IPS-NIHi11 (cell line): ENCODE results near the gene IGIP.

Source experiments
- DNase-seq: peaks from one replicate; pipeline ENCODE4 v3.0.0; 2012; ENCODE audit warnings: mixed read lengths, low spot score

Gene IGIP

DNA sequence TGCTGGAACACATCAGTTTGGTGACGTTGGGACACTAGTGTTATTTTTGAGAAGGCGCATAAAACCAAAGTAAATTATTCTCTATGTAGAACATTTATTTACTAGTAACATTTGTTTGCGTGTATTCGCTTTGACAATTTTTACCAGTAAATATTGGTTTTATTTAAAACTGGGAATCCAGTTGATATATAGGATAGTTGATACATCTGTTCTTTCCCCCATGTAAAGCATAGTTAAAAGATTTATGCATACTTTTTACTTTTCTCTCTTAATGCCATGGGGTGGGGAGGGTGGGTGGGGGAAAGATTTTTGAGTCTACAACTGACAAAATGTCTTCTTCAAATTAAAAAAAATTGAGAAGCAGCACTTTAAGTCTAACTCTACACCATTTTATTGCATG is at the start of gene IGIP:
IGIP (plus strand) TSS at position 301 of the 400 bp plus-strand sequence. CDS start 2,540 bp downstream, outside the sequence.
- no peak for DNase-seq

DNA sequence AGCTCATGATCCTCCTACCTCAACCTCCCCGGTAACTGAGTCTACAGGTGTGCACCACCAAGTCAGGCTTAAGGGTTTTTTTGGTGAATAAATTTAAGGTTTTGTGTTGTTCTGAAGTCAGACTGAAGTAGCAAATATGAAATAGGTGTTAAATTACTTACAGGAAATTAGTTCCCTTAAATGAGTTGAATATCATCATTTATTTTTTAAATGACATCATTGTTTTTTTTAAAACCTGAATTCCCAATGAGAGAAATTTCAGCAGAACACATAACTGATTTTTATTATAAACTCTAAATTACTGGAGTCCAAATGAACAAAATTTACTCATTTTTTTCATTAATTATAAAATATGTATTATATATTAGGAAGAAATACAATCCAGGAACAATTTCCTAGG is 49.6 kb upstream of the IGIP start:
- no peak for DNase-seq

DNA sequence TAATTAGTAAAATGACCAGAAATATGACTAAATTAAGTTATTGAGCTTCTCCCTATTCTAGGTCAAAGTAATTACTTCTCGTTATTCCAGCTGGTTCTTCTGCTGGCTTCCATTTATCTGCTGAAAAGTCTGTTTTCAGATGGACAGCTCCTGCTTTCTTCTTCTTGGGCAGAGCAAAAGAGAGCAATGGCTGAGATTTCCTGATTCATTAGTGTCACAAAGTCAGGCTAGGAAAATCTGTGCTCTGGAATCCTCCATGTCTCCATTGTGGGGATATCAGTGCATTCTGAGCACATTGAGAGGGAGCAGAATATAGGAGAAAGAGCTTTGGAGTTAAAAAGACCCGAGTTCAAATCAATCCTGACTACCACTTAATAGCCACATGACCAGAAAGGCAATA is 48.9 kb upstream of the IGIP start:
- DNase-seq: no peak

DNA sequence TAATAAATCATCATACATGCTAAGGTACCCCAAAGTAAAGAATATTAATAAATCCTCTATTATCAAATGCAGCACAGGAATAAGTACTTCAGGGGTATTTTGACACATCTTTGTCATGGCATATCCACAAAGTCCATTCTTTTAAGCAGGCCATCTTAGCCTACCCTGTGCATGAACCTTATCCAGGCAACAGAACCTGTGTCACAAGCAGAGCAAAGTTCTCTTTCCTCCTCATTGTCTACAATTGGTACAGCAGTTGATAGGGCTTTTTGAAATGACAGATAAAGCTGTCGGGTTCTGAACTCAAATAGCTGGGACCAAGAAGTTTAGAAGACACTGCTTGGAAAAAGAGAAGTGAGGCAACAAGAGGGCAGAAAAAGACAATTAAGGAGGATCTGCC is 42.6 kb upstream of the IGIP start:
- no peak for DNase-seq

DNA sequence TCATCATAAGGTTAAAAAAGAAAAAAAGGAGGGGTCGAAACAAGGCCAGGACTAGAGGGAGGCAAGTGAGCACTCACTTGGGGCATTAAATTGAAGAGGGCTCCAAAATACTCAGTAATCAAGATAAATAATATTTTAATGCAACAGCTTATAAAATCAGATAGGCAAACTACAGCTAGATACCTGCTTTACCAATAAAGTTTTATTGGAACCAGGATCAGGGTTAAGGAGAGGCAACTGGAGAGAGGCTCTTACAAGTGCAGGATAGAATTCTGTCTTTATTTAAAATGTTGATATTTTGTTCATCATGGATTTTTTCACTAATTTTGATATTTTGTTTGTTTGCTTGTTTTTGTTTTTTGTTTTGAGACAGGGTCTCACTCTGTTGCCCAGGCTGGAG is 42.1 kb upstream of the IGIP start:
- DNase-seq: no peak

DNA sequence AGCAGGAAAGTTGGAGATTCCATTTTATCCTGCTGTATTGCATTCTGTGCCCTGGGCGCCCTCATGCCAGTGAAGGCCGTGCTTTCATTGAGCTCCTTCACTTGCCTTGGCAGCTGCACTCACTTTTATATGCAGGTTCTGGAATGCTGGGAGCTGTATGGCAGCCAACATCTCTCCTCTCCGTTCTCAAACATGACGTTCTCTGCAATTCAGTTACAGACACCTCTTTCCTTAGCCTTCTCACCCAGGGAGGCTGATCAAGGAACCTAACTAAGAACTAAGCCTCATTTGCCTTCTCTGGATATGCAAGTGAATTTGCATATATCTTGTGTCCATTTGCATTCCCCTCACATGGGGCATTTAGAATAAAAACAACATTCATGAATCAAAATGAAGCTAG is 41.2 kb upstream of the IGIP start:
- DNase-seq: no peak

DNA sequence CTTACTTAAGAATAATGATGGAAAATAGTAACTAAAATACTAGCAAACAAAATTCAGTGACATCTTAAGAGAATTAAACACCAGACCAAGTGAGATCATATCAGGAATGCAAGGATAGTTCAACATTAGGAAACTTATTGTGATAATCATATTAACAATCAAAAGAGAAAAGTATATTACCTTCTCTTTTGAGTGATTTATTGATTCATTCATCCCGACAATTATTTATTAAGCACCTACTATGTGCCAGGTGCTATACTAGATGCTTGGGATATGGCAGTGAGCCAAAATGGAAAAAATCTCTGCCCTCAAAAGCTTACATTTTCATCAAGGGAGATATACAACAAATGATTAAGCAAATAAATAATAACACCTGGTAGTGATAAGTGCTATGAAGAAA is 35.5 kb upstream of the IGIP start:
- DNase-seq: no peak

DNA sequence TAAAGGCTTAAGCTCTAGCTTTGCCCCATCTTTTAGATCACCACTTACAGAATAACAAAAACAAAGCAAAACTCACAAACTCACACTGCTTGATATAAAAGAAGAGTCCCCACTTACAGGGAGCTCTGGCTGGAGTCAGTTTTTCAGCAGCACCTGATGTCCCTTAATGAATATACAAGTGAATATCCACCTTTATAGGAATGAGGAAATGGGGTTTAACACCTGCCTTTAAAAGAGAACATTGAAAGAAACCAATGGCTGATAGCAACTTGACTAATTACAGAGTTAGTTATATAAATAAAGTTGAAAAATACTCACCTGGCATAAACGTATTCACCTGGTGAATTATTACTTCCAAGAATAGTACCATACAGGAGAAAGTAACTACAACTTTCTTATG is 32.6 kb upstream of the IGIP start:
- no peak for DNase-seq

DNA sequence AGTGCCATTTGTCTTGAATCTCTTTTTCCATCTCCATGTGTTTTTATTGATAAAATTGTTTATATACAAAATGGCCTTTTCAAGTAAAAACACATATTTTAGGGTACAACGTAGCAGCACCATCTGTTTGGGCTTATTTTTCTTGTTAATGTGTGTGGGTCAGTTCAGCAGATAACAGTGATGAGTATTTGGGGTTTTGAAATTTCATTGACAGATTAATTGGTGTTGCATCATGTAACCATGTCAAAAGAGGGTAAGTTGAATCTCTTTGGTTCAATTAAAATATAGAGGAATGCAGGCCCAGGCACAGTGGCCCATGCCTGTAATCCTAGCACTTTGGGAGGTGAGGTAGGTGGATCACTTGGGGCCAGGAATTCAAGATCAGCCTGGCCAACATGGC is 31.9 kb upstream of the IGIP start:
- DNase-seq: no peak

DNA sequence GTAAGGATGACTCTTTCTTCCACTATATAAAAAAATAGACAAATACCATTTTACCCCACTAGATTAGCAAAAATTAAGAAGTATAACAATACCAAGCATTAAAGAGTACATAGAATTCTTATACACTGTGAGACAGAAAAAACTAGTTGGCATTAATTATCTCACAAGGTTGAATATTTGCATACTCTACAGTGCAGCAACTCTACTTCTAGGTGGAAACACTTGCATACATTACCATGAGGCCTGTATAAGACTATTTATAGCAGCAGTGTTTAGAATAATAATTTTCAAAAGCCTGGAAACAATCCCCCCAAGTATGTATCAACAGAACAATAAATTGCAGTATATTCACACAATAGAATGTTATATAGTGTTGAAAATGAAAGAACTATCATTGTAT is 30.8 kb upstream of the IGIP start:
- no peak for DNase-seq

DNA sequence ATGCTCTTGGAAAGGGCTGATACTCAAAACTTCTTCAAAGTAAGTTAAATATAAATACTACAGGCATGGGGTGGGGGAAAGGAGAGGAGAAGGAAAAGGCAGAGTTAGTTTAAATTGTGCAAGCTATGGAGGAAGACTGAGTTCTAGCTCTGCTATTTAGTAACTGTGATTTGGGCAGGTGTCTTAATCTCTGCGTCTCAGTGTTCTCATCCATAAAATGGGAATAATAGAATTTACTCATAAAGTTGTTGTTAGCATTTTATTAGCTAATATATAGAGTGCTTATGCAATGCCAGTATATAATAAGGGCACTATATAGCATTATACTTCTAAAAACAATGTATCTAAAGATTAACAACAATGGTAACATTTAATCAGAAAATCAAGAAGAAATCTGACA is 24.6 kb upstream of the IGIP start:
- DNase-seq: no peak

DNA sequence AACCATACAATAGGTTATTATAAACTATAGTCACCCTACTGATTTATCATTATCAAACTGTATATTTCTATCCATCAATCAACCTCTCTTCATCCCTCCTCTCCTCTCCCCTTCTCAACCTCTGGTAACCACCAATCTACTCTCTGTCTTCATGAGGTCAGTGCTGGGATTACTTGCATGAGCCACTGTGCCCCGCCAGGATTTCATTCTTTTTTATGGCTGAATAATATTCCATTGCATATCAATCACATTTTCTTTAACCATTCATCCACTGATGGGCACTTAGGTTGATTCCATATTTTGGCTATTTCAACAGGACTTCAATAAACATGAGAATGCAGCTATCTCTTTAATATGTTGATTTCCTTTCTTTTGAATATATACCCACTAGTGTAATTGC is 22.6 kb upstream of the IGIP start:
- DNase-seq: no peak

DNA sequence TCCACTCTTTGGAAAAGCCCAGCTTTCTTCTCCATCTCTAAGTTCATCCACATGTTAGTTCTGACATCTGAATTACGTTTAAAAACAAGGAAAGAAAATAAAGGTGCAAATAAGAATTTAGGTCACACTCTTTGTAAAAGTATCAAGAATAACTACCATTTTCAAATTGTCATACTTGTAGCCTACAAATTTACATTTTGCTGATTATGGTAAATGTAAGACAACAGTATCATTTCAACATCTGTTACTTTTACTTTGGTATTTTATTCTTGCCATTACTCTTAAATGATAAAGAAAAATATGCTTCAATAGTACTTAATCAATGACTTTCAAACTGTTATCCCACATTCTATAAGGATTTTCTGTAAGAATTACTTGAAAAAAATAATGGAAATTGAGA is 21.6 kb upstream of the IGIP start:
- no peak for DNase-seq

DNA sequence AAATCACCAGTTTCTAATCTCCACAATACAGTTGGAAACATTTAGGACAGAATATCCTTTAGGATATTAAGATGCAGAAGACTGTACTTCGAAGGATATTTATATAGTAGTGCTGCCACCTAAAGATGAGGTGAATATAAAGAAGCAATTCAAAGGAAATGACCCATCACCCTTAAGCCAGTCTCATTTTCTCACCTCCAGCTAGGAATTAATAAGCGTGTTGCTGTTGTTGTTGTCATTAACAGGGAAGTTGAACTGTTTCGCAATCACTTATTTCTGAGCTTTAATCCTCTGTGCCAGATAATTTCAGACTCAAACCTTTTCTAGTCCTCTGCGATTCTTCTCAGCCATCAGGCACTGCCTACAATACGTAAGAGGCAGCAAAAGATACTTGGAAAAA is 19.6 kb upstream of the IGIP start:
- no peak for DNase-seq

DNA sequence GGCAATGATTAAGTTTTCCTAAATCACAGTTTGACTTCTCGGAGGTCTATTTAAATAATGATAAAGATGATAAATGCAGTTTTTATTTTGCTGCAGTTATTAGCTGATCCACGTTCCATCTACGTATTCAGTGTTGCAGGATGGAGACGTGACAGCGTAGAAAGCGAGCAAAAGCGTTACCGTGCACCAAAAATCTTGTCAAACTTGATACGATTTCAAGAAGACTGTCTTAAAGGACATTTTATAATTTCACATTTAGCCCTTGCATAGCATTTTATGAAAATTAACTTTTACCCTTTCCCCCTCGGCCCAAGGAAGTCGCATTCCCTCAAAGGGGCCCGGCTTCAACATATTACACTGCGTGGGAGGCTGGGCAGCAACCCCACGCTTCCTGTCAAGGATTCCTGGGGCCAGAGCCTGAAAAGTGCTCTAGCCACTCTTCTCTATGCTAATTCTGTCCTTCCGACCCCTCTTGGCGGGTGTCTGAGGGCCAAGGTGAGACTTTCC is 18.9 kb upstream of the IGIP start:
- DNase-seq: peak; percentile 12

DNA sequence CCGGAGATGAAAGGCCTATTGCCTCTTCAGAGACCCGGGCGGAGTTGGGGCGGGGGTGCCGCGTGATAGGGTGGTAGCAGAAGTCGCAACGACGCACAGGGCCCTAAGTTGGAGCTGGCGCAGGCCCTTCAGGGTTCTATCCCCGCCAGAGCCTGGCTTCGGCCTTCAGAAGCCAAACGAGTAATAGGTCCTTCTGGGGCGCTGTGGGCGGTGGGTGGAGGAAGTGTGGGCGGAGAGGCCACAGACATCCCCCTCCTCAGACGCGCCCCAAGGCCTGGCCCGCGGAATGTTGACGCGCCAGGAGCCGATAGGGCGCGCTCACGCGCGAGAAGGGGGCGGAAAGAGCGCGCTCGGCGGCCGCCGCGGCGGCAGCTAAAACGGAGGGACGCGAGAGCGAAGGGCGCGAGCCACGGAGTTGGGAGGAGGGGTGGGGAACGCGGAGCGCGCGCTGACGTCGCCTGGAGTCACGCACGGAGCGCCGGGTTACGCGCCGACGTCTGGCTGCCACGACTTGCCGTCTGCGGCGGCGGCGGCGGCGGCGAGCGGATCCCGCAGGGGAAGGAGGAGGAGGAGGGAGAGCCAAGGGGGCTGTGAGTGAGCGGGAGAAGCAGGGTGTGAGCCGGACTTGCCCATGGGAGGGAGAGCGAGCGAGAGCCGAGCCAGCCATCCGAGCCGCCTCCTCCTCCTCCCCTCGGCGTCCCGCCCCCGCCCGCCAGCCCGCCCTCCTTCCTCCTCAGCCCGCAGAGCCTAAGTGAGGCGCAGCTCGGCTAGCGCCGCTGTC is 18.2 kb upstream of the IGIP start:
- peak; percentile 92 for DNase-seq

DNA sequence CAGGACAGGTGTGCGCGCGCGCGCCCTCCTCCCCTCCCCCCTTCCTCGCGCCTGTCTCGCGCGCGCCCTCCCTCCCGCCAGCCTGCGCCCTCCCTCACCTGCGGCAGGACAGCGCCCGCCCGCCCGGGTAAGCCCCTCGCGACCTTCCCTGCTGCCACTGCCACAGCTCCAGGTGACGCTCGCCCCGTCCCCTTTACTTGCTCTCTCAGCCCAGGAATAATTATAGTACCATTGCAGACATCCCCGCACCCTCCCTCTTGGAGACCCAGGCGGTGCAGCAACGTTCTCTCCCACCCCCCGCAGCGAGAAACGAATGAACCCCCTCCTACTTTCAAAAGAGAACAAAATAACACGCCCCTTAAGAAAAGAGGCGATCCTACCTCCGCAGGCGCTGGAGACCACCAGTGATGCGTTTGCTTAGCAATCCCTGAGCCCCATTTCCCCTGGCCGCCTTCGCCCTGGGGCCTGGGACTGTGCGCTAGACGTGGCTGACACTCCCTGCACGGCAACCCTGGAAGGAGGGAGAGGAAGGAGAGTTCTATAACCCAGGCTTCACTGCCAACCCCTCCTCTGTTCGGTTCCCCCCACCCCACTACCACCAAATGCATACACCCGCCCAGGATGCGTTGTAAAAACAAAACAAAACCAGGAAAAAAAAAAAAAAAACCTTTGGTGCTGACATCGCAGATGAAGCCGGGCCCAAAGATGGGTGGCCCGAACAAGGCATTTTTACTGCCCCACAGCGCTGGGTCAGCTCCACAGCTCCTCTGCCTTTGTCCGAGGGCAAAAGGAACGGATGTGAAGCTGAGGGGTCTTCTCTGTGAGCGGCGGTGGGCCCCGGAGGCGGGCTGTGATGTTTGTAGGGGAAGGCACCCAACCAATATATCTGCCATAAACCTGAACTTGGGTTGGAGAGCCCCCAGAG is 17.4 kb upstream of the IGIP start:
- DNase-seq: peak; percentile 33

DNA sequence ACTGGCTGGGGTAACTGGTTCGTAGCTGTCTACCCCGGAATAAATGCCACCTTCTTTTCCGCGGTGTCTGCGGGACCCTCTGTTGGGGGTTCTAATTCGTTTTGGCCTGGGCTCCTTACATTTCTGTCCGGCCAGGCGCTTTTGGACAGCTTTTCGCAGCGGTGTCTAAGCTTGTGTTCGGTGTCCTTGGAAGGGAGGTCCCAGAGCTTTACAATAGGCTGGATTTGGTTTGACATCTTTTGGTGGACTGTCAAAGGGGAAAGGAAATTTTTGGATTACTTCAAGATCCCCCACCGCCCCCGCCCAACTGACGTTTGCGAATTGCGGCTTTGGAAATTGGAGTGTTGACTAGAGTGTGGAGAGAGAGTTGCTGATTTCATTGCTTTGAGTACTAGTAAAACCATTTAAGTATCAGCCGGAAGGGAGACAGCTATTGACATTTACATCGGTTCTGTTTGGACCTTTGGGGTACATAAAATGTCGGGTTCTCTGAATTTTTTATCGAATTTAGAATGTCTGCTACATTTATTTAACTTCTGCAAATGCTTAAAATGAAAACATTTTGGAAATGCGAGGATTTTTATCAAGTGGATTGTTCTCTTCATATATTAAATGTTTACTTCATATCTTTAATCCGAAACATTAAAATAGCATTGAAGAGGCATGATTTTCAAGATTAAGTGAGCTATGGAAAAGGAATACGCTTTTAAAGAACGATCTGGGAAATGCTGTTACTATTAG is 16.5 kb upstream of the IGIP start:
- DNase-seq: no peak

DNA sequence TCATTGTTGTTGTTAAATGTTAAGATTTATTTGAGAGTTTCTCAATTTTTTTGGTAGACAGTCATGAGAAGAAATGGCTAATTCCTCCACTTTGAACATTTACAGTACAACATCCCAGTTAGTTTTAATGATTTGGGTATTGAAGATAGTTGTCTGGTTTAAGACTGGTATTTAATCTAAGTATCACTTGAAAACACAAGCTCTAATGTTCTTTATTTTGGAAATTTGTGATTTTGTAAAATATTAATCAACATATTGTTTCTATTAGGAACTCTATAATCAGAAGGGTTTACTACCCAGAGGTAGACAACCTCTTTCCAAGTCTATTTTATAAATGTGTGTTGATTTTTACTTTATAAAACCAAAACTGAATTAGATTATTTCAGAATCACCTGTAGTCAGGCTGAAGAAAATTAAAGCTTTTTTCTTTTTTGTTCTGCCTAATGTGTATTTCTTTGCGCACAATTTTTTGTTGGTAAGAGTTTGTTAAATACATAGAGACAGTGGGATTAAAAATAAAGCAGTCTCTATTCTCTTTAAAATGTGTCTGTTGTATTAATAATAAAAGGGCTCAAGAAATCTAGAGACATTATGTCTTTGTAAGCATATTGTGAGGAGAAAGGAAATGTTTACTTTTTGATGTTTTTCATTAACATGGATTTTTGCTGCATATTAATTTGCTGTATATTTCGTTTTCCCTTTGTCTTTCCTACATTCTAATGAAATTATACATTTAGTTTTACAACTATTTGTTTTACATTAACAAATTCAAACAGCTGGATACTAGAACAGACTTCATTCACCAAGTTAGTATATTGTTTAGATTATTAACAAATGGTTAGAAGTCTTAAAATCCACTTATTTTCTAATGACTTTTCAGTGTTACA is 15.7 kb upstream of the IGIP start:
- no peak for DNase-seq

DNA sequence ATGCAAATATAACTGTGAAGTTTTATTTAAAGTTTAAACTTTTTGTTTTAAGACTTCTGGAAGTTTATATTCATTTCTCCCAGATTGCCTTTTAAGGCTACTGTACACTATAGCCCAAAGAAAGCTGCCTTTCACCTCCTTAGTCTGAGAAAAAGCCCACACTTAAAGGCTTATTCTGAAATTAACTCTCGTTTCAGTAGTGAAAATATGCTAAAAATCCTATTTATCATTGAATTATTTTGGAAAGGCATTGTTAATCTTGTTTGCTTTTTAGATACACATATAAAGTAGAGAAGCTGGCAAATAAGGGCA is 15.1 kb upstream of the IGIP start:
- DNase-seq: no peak

DNA sequence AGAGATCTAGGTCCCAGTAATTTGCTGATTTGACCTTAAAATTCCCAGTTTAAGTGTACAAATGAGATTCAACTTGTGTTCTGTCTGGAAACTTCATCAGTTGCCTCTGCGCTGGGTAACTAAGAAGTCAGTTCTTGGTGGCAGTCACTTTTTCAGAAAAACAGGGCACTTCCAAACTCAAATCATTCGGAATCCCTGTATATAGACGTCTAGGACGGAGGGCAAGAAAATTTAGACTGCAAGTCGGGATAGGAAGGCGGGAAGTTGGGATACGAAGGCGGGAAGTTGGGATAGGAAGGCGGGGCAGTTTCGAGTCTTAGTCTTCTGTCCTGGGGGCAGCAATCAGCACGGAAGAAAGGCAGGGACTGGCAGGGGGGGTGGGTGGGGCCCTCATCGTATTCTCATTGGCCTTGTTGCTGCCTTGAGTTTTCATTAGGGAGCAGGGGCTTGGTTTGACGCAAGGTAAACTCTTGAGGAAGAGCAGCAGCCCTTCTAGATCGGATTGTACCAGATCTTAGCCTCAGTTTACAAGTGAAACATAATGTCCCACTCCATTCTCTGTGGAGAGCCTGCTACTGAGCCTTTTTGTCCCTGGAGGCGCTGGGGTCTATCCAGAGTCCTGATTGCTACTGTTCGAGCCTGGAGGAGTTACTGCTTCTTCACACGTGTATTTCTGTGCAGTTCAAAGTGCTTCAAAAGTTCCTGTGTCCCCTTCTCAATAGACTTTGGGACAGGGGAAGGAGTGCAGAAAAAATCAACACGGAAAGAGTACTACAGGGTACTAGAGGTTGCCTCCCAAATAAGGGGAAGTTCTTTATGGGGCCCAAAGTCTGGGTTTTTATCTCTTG is 14.5 kb upstream of the IGIP start:
- peak; percentile 12 for DNase-seq
